SU-DHL-6 (cell line): Measurements from ENCODE around the gene STKLD1.
"Not testable (repeated sequence)": the region's sequence is repeated elsewhere in the genome, so short reads cannot be mapped to it uniquely, and the experiment has no call there.

Experiments used
- H2AFZ ChIP-seq: fragments of 200-600 bp; sonication (generic); 2 replicates; pipeline ENCODE4 v1.6.1; 2014; ENCODE audit warnings: low read depth, mild to moderate bottlenecking, moderate library complexity, mixed read lengths, antibody characterized with exemption, low read length; ENCODE audit not compliant: severe bottlenecking
- H3F3A ChIP-seq: fragments of 200-600 bp; shearing (Covaris generic); 2 replicates; pipeline ENCODE4 v1.6.0; 2016; ENCODE audit warnings: antibody characterized with exemption, mild to moderate bottlenecking; ENCODE audit not compliant: insufficient read depth
- H3K27ac ChIP-seq: fragments of 200-600 bp; sonication (generic); 2 replicates; pipeline ENCODE4 v1.5.1; 2016; ENCODE audit warnings: low read depth, mild to moderate bottlenecking, low read length, moderate library complexity, mixed read lengths
- H3K27me3 ChIP-seq: fragments of 200-600 bp; sonication (generic), shearing (Covaris generic); 2 replicates; pipeline ENCODE4 v1.6.0; 2014; ENCODE audit warnings: mild to moderate bottlenecking, low read length
- H3K36me3 ChIP-seq: fragments of 200-600 bp; sonication (generic); 2 replicates; pipeline ENCODE4 v1.6.1; 2014; ENCODE audit warnings: mild to moderate bottlenecking, low read length, mixed read lengths
- H3K4me2 ChIP-seq: fragments of 300-600, 200-600 bp; shearing (Covaris generic), sonication (generic); 2 replicates; pipeline ENCODE4 v1.6.0; 2014; ENCODE audit warnings: low read length, low read depth, mild to moderate bottlenecking; ENCODE audit not compliant: poor library complexity, severe bottlenecking
- H3K4me3 ChIP-seq: fragments of 200-600 bp; sonication (generic); 2 replicates; pipeline ENCODE4 v1.5.1; 2014; ENCODE audit warnings: antibody characterized with exemption, low read length, mild to moderate bottlenecking, mixed read lengths; ENCODE audit not compliant: insufficient read depth, poor library complexity, severe bottlenecking
- H3K79me2 ChIP-seq: fragments of 200-600 bp; sonication (generic); 2 replicates; pipeline ENCODE4 v1.6.1; 2014; ENCODE audit warnings: mild to moderate bottlenecking, low read length, moderate library complexity; ENCODE audit not compliant: insufficient read depth
- H3K9ac ChIP-seq: fragments of 200-600 bp; sonication (generic); 2 replicates; pipeline ENCODE4 v1.7.0; 2014; ENCODE audit warnings: mild to moderate bottlenecking, low read length
- H3K9me2 ChIP-seq: fragments of 200-600 bp; sonication (generic); replicated peaks from 2 replicates; pipeline ENCODE4 v1.6.1; 2014; ENCODE audit warnings: low read length; ENCODE audit not compliant: insufficient read depth
- H3K9me3 ChIP-seq: fragments of 200-600 bp; sonication (generic); 2 replicates; pipeline ENCODE4 v1.6.1; 2014; ENCODE audit warnings: low read length, mixed read lengths; ENCODE audit not compliant: insufficient read depth
- H4K20me1 ChIP-seq: fragments of 200-600 bp; sonication (generic); 2 replicates; pipeline ENCODE4 v1.6.1; 2014; ENCODE audit warnings: low read depth, mild to moderate bottlenecking, antibody characterized with exemption, low read length, moderate library complexity, mixed read lengths
- CTCF ChIP-seq: fragments of 200-600 bp; sonication (generic); IDR thresholded peaks from one replicate; pipeline ENCODE4 v1.5.1; 2017; ENCODE audit warnings: antibody characterized with exemption, mild to moderate bottlenecking, low read length, moderate library complexity; ENCODE audit not compliant: insufficient read depth, poor library complexity, severe bottlenecking
- EZH2phosphoT487 ChIP-seq: fragments of 200-600 bp; sonication (generic), shearing (Covaris generic); conservative IDR thresholded peaks from 2 replicates; pipeline ENCODE4 v1.6.1; 2018; ENCODE audit warnings: mild to moderate bottlenecking, antibody characterized with exemption, low read length, moderate library complexity, mixed read lengths

The STKLD1 gene

GRCh38 chr9:133392308-133392707 lies 16.1 kb downstream of the STKLD1 start:
- not testable (repeated sequence) for H4K20me1 ChIP-seq, H3K9me3 ChIP-seq, H3K27ac ChIP-seq, H3K9ac ChIP-seq, H3K4me2 ChIP-seq, H2AFZ ChIP-seq, H3K36me3 ChIP-seq, H3K4me3 ChIP-seq, H3K79me2 ChIP-seq, H3K9me2 ChIP-seq, H3F3A ChIP-seq, H3K27me3 ChIP-seq

GRCh38 chr9:133393399-133393798 lies 17.2 kb downstream of the STKLD1 start:
- H3K4me3 ChIP-seq: no peak overlapping the region

GRCh38 chr9:133394687-133395271 lies 18.6 kb downstream of the STKLD1 start:
- Histone ChIP-seq H3F3A (no peaks in the 10 kb centered on the region), H3K36me3 (no peaks in the 10 kb centered on the region), H2AFZ (no peak overlapping the region), H3K4me3 (no peak overlapping the region), H3K9ac (no peak overlapping the region), H3K9me3 (no peaks in the 10 kb centered on the region), H3K4me2 (no peak overlapping the region), H3K27ac (no peak overlapping the region), H4K20me1 (no peaks in the 10 kb centered on the region), H3K27me3 (no peaks in the 10 kb centered on the region), H3K79me2 (no peaks in the 10 kb centered on the region), H3K9me2 (no peaks in the 10 kb centered on the region)
- TF ChIP-seq EZH2phosphoT487: no peak
- no peak for TF ChIP-seq CTCF

More at GRCh38 chr9:133393399-133393798, 17.2 kb downstream of the STKLD1 start:
- Histone ChIP-seq H3K79me2 (no peaks in the 10 kb centered on the region), H3K4me2 (no peak overlapping the region), H3K36me3 (no peaks in the 10 kb centered on the region), H2AFZ (no peak overlapping the region), H3K9me3 (no peaks in the 10 kb centered on the region), H4K20me1 (no peaks in the 10 kb centered on the region), H3K9ac (no peak overlapping the region), H3K27ac (no peak overlapping the region), H3K9me2 (no peaks in the 10 kb centered on the region), H3K27me3 (no peaks in the 10 kb centered on the region), H3F3A (no peaks in the 10 kb centered on the region)
- TF ChIP-seq CTCF (no peak), EZH2phosphoT487 (no peak)

GRCh38 chr9:133396952-133397351 lies 20.8 kb downstream of the STKLD1 start:
- Histone ChIP-seq H3K9me2 (no peaks in the 10 kb centered on the region), H2AFZ (no peak overlapping the region), H4K20me1 (no peaks in the 10 kb centered on the region), H3K27me3 (no peaks in the 10 kb centered on the region), H3K4me3 (no peak overlapping the region), H3K27ac (no peak overlapping the region), H3K9me3 (no peaks in the 10 kb centered on the region), H3F3A (no peaks in the 10 kb centered on the region), H3K4me2 (no peak overlapping the region), H3K36me3 (no peaks in the 10 kb centered on the region), H3K79me2 (no peaks in the 10 kb centered on the region), H3K9ac (no peak overlapping the region)
- TF ChIP-seq CTCF (no peak), EZH2phosphoT487 (no peak)
